Prostate gland (tissue), 2 donors: ENCODE data around the gene BIN1.

Experiments
- CTCF ChIP-seq, 4 experiments: fragments of 200-600 bp in 2 of 4; fragments of 450-650 bp in 2 of 4; sonication (generic) in 2 of 4; IDR thresholded peaks; 1 replicate in 3 of 4; 2 replicates in 1 of 4; pipeline ENCODE4 v1.5.1; 2016 to 2019; ENCODE audit warnings: antibody characterized with exemption in 4 of 4, mild to moderate bottlenecking in 2 of 4, moderate library complexity in 2 of 4
- POLR2A ChIP-seq: fragments of 450-650 bp; IDR thresholded peaks from one replicate; pipeline ENCODE4 v1.6.1; 2016; ENCODE audit warnings: antibody characterized with exemption, mild to moderate bottlenecking
- POLR2AphosphoS5 ChIP-seq: sonication (generic); formaldehyde crosslinking; IDR thresholded peaks from one replicate; pipeline ENCODE4 v1.6.1; 2017; ENCODE audit warnings: antibody characterized with exemption

- TF ChIP-seq CTCF (IDR thresholded peaks at IDR 0.05) (no peak), POLR2AphosphoS5 (no peak), POLR2A (no peak)
Observed at GRCh38 chr2:127088706-127089105, 18.2 kb downstream of the BIN1 start.
